ENCODE data around the gene IL12RB1. TPM values are rescaled to one million over a fixed set of nuclear protein-coding genes. Genes with fewer than 3 reads are reported as not detected.

IL12RB1 gene
- total and polyA plus RNA-seq, 2 of the 13 experiments (the other 11 are each of a cell fraction or from before 2014, with no cell fraction given) = 0.03 to 0.04 TPM

- TF ChIP-seq REST (IDR thresholded peaks at IDR 0.05; ENCODE audit: borderline replicate concordance in 1 of 2, low read depth in 1 of 2, low read length in 2 of 2) (no peak), TBL1XR1 (IDR thresholded peaks at IDR 0.05; ENCODE audit: borderline replicate concordance, low read length, partially characterized antibody) (no peak), MXD1 (CRISPR knock-in tag; IDR thresholded peaks at IDR 0.05) (no peak), ZNF432 (CRISPR knock-in tag; IDR thresholded peaks at IDR 0.05; ENCODE audit: borderline replicate concordance) (no peak), MZF1 (CRISPR knock-in tag; IDR thresholded peaks at IDR 0.05; ENCODE audit: borderline replicate concordance) (no peak), SMARCE1 (IDR thresholded peaks at IDR 0.05; ENCODE audit: borderline replicate concordance) (no peak), TFE3 (CRISPR knock-in tag; IDR thresholded peaks at IDR 0.05) (no peak), AKNA (CRISPR knock-in tag; IDR thresholded peaks at IDR 0.05; ENCODE audit: borderline replicate concordance) (no peak), ARID3A (IDR thresholded peaks at IDR 0.05; ENCODE audit: low read depth, low read length) (no peak), ZNF282 (IDR thresholded peaks at IDR 0.05; ENCODE audit: partially characterized antibody) (no peak), NR2F2 (IDR thresholded peaks at IDR 0.05; ENCODE audit: borderline replicate concordance, low read depth) (no peak), ZNF251 (CRISPR knock-in tag; IDR thresholded peaks at IDR 0.05) (no peak), HIC2 (CRISPR knock-in tag; IDR thresholded peaks at IDR 0.05; ENCODE audit: low read depth) (no peak)
Observed at GRCh38 chr19:18117692-18118378, 31.1 kb upstream of the IL12RB1 start (continued).
